K562 (cell line): ENCODE data around the gene TP53BP1. TPM values are rescaled to one million over a fixed set of nuclear protein-coding genes. Genes with fewer than 3 reads are reported as not detected.
A peak's percentile ranks its signal among the peaks of the same experiment; 100 is the strongest.

Source experiments
- ATF7 ChIP-seq: fragments of 450-650 bp; IDR thresholded peaks from 2 replicates; pipeline ENCODE4 v1.7.1; 2014; ENCODE audit warnings: mild to moderate bottlenecking, moderate library complexity
- CEBPB ChIP-seq: fragments of 450-650 bp; IDR thresholded peaks from 2 replicates; pipeline ENCODE4 v1.6.1; 2016; ENCODE audit warnings: missing genetic modification characterization, missing compliant biosample characterization
- GABPB1 ChIP-seq: sonication (generic); formaldehyde crosslinking; IDR thresholded peaks from 2 replicates; pipeline ENCODE4 v1.8.0; 2022; ENCODE audit warnings: mild to moderate bottlenecking, missing genetic modification reagents
- ILK ChIP-seq: fragments of 450-650 bp; IDR thresholded peaks from 2 replicates; pipeline ENCODE4 v1.6.1; 2016; ENCODE audit warnings: missing genetic modification characterization, low read depth, mild to moderate bottlenecking, missing compliant biosample characterization, moderate library complexity, borderline replicate concordance
- KLF6 ChIP-seq: fragments of 250-450 bp; sonication (Bioruptor Pico); IDR thresholded peaks from 2 replicates; pipeline ENCODE4 v1.4.0; 2020; ENCODE audit warnings: mild to moderate bottlenecking, moderate library complexity, borderline replicate concordance
- MYC ChIP-seq, 2 experiments: fragments of 250-450 bp in 1 of 2; sonication (Bioruptor Pico) in 1 of 2; IDR thresholded peaks; 2 replicates each; pipeline versions ENCODE4 v1.5.1 to v1.6.1; 2012 to 2021; ENCODE audit warnings: low read depth in 2 of 2, borderline replicate concordance in 1 of 2, improper control_type of control experiment in 1 of 2, low read length in 1 of 2, mild to moderate bottlenecking in 1 of 2, moderate library complexity in 1 of 2
- TRIM24 ChIP-seq, 2 experiments: fragments of 450-650 bp; IDR thresholded peaks; 2 replicates each; pipeline ENCODE4 v1.6.1; 2016
- ZNF668 ChIP-seq: fragments of 250-450 bp; sonication (Bioruptor Pico); IDR thresholded peaks from 2 replicates; pipeline ENCODE4 v1.8.0; 2022; ENCODE audit warnings: mild to moderate bottlenecking, inconsistent platforms
- ZNF778 ChIP-seq: fragments of 450-650 bp; formaldehyde crosslinking; IDR thresholded peaks from 2 replicates; pipeline ENCODE4 v1.4.0; 2020; ENCODE audit warnings: mild to moderate bottlenecking, moderate library complexity
- polyA plus RNA-seq, 8 experiments: library from polyadenylated mRNA; depleted of rRNA in 4 of 8; stranded (reverse) in 5 of 8; unstranded in 3 of 8; fragments of >200 nt; fragmentation: Nextera tagmentation in 2 of 8; fragmentation: Illumina TruSeq in 1 of 8; extraction: Ambion mirVana in 2 of 8; extraction: Trizol in 1 of 8; gene quantifications; 2 replicates each; pipeline versions ENCODE4 v1.2.1 to v1.2.3, GENCODE V29; 2011 to 2014; ENCODE audit warnings: inconsistent platforms in 1 of 8, missing spikeins in 1 of 8
- total RNA-seq, 7 experiments: library from RNA; depleted of rRNA in 6 of 7; stranded (reverse); fragments of >200 nt in 6 of 7; fragmentation: Illumina TruSeq in 2 of 7; extraction: Trizol in 2 of 7; gene quantifications; 2 replicates each; pipeline versions ENCODE4 v1.2.1 to v1.2.3, GENCODE V29; 2011 to 2021; ENCODE audit warnings: low replicate concordance in 1 of 7
- TF ChIP-seq, protein P1 (sequence below): fragments of 200-400 bp; formaldehyde crosslinking; IDR thresholded peaks from 2 replicates; pipeline ENCODE4 v1.6.1; 2017; ENCODE audit warnings: mild to moderate bottlenecking, low read depth, low read length, moderate library complexity
- TF ChIP-seq, protein P2 (sequence below): sonication (generic); formaldehyde crosslinking; IDR thresholded peaks from 2 replicates; pipeline ENCODE4 v1.8.0; 2022; ENCODE audit warnings: mild to moderate bottlenecking, low read depth, missing genetic modification reagents
- TF ChIP-seq, protein P3 (sequence below): sonication (generic); IDR thresholded peaks from 2 replicates; pipeline ENCODE4 v1.6.1; 2016
- TF ChIP-seq, protein P4 (sequence below): IDR thresholded peaks from 2 replicates; pipeline ENCODE4 v1.6.1; 2011; ENCODE audit not compliant: insufficient read length; ENCODE audit errors: extremely low read depth
- TF ChIP-seq, protein P5 (sequence below), 2 experiments: IDR thresholded peaks; 2 replicates each; pipeline ENCODE4 v1.6.1; 2012; ENCODE audit warnings: improper control_type of control experiment in 2 of 2, low read depth in 2 of 2, low read length in 2 of 2, borderline replicate concordance in 1 of 2
- TF ChIP-seq, protein P6 (sequence below): fragments of 200-800 bp; sonication (Bioruptor generic); IDR thresholded peaks from 2 replicates; pipeline ENCODE4 v1.6.1; 2017; ENCODE audit warnings: missing genetic modification characterization, missing compliant biosample characterization
- TF ChIP-seq, protein P7 (sequence below), 2 experiments: fragments of 450-650 bp; IDR thresholded peaks; 2 replicates each; pipeline ENCODE4 v1.6.1; 2016

Gene TP53BP1
- total and polyA plus RNA-seq, 9 of the 15 experiments (the other 6 are each of a cell fraction or from before 2014, with no cell fraction given) = 5.7 to 63.3 (median 30.9) TPM

DNA sequence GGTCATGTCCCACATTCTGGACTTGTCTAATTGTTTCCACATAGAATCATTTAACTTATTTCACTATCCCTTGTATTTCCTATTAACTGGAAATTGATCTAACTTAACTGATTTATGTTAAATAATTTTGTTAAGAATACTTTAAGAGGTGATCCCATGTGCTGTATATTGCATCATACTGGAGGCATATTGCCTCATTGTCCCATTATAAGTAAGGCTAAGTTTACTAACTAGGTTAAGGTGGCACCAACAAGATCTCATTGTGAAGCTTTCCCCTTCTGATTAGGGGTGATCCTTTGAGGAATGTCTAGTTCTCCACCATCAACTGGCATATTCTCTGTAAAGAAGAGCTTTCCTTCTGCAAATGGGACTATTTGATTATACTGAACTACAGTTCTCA lies 48.8 kb upstream of the TP53BP1 start (continued):
- TF ChIP-seq, protein P1, sequence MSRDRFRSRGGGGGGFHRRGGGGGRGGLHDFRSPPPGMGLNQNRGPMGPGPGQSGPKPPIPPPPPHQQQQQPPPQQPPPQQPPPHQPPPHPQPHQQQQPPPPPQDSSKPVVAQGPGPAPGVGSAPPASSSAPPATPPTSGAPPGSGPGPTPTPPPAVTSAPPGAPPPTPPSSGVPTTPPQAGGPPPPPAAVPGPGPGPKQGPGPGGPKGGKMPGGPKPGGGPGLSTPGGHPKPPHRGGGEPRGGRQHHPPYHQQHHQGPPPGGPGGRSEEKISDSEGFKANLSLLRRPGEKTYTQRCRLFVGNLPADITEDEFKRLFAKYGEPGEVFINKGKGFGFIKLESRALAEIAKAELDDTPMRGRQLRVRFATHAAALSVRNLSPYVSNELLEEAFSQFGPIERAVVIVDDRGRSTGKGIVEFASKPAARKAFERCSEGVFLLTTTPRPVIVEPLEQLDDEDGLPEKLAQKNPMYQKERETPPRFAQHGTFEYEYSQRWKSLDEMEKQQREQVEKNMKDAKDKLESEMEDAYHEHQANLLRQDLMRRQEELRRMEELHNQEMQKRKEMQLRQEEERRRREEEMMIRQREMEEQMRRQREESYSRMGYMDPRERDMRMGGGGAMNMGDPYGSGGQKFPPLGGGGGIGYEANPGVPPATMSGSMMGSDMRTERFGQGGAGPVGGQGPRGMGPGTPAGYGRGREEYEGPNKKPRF = no peak
- no peak for TF ChIP-seq ZNF778
- peak; percentile 91 to 93 for TF ChIP-seq TRIM24 (IDR thresholded peaks at IDR 0.05)
- TF ChIP-seq, protein P2, sequence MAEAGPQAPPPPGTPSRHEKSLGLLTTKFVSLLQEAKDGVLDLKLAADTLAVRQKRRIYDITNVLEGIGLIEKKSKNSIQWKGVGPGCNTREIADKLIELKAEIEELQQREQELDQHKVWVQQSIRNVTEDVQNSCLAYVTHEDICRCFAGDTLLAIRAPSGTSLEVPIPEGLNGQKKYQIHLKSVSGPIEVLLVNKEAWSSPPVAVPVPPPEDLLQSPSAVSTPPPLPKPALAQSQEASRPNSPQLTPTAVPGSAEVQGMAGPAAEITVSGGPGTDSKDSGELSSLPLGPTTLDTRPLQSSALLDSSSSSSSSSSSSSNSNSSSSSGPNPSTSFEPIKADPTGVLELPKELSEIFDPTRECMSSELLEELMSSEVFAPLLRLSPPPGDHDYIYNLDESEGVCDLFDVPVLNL = no peak
- peak; percentile 75 for TF ChIP-seq MYC (IDR thresholded peaks at IDR 0.05; ENCODE audit: low read depth, low read length)
- TF ChIP-seq MYC (CRISPR knock-in tag; IDR thresholded peaks at IDR 0.05; ENCODE audit: borderline replicate concordance, low read depth) = no peak
- no peak for TF ChIP-seq ILK (tag)
- TF ChIP-seq, protein P3, sequence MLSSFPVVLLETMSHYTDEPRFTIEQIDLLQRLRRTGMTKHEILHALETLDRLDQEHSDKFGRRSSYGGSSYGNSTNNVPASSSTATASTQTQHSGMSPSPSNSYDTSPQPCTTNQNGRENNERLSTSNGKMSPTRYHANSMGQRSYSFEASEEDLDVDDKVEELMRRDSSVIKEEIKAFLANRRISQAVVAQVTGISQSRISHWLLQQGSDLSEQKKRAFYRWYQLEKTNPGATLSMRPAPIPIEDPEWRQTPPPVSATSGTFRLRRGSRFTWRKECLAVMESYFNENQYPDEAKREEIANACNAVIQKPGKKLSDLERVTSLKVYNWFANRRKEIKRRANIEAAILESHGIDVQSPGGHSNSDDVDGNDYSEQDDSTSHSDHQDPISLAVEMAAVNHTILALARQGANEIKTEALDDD = peak; percentile 54; the same call in 1 of the 2 replicates
- TF ChIP-seq ZNF668 (CRISPR knock-in tag) = no peak
- TF ChIP-seq, protein P4, sequence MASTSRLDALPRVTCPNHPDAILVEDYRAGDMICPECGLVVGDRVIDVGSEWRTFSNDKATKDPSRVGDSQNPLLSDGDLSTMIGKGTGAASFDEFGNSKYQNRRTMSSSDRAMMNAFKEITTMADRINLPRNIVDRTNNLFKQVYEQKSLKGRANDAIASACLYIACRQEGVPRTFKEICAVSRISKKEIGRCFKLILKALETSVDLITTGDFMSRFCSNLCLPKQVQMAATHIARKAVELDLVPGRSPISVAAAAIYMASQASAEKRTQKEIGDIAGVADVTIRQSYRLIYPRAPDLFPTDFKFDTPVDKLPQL = no peak
- no peak for TF ChIP-seq GABPB1 (CRISPR knock-in tag)
- TF ChIP-seq KLF6 (CRISPR knock-in tag) = no peak
- TF ChIP-seq, protein P5, sequence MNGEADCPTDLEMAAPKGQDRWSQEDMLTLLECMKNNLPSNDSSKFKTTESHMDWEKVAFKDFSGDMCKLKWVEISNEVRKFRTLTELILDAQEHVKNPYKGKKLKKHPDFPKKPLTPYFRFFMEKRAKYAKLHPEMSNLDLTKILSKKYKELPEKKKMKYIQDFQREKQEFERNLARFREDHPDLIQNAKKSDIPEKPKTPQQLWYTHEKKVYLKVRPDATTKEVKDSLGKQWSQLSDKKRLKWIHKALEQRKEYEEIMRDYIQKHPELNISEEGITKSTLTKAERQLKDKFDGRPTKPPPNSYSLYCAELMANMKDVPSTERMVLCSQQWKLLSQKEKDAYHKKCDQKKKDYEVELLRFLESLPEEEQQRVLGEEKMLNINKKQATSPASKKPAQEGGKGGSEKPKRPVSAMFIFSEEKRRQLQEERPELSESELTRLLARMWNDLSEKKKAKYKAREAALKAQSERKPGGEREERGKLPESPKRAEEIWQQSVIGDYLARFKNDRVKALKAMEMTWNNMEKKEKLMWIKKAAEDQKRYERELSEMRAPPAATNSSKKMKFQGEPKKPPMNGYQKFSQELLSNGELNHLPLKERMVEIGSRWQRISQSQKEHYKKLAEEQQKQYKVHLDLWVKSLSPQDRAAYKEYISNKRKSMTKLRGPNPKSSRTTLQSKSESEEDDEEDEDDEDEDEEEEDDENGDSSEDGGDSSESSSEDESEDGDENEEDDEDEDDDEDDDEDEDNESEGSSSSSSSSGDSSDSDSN (IDR thresholded peaks at IDR 0.05; ENCODE audit: borderline replicate concordance in 1 of 2, low read depth in 2 of 2, low read length in 2 of 2) = no peak
- peak; percentile 97 for TF ChIP-seq CEBPB
- TF ChIP-seq, protein P6, sequence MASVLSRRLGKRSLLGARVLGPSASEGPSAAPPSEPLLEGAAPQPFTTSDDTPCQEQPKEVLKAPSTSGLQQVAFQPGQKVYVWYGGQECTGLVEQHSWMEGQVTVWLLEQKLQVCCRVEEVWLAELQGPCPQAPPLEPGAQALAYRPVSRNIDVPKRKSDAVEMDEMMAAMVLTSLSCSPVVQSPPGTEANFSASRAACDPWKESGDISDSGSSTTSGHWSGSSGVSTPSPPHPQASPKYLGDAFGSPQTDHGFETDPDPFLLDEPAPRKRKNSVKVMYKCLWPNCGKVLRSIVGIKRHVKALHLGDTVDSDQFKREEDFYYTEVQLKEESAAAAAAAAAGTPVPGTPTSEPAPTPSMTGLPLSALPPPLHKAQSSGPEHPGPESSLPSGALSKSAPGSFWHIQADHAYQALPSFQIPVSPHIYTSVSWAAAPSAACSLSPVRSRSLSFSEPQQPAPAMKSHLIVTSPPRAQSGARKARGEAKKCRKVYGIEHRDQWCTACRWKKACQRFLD = no peak
- TF ChIP-seq ATF7 = peak; percentile 79
- TF ChIP-seq, protein P7, sequence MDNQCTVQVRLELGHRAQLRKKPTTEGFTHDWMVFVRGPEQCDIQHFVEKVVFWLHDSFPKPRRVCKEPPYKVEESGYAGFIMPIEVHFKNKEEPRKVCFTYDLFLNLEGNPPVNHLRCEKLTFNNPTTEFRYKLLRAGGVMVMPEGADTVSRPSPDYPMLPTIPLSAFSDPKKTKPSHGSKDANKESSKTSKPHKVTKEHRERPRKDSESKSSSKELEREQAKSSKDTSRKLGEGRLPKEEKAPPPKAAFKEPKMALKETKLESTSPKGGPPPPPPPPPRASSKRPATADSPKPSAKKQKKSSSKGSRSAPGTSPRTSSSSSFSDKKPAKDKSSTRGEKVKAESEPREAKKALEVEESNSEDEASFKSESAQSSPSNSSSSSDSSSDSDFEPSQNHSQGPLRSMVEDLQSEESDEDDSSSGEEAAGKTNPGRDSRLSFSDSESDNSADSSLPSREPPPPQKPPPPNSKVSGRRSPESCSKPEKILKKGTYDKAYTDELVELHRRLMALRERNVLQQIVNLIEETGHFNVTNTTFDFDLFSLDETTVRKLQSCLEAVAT (IDR thresholded peaks at IDR 0.05) = no peak
